Nephron progenitor cell (in vitro differentiated cells): ENCODE data around the gene USH2A.
A peak's percentile ranks its signal among the peaks of the same experiment; 100 is the strongest.

Source experiments
- DNase-seq: peaks from one replicate; pipeline ENCODE4 v3.0.0; 2021
- H3K27ac Mint-ChIP-seq: 2 replicates; pipeline ENCODE4 v1.8.0; 2021; ENCODE audit warnings: mild to moderate bottlenecking, moderate library complexity, mixed read lengths
- H3K27me3 Mint-ChIP-seq: 2 replicates; pipeline ENCODE4 v1.8.0; 2021; ENCODE audit warnings: mild to moderate bottlenecking, low read depth, mixed read lengths; ENCODE audit not compliant: poor library complexity
- H3K36me3 Mint-ChIP-seq: 2 replicates; pipeline ENCODE4 v1.8.0; 2021; ENCODE audit warnings: low read depth, mixed read lengths
- H3K4me1 Mint-ChIP-seq: 2 replicates; pipeline ENCODE4 v1.8.0; 2021; ENCODE audit warnings: mixed read lengths
- H3K4me3 Mint-ChIP-seq: 2 replicates; pipeline ENCODE4 v1.8.0; 2021; ENCODE audit warnings: mild to moderate bottlenecking, moderate library complexity, mixed read lengths
- H3K9me3 Mint-ChIP-seq: 2 replicates; pipeline ENCODE4 v1.8.0; 2021; ENCODE audit warnings: mild to moderate bottlenecking, moderate library complexity, mixed read lengths
- CTCF ChIP-seq: fragments of 200-600 bp; sonication (generic); IDR thresholded peaks from 2 replicates; pipeline ENCODE4 v1.5.0; 2021; ENCODE audit warnings: antibody characterized with exemption

Gene USH2A

DNA sequence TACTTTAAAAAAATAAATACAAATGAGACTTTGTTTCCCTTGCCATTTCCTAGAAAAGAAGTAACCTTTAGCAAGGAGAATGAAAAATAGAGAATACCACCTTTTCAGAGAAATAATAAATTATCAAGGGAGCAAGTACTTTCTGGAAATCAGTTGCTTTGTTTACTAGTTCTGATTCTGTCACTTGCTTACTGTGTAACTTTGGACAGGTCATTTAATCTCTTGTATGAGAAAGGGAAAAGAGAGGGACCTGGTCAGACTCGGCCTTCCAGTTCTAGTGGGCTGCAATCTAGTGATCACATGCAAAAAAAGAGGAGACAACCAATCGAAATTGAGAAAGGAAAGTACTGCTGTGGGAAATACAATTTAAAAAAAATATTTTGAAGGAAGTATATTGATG, 822.0 kb downstream of the USH2A start:
- Mint-ChIP-seq H3K4me3 (no peak overlapping the region), H3K27ac (no peak overlapping the region), H3K4me1 (peaks cover 19% of the 10 kb centered on the region), H3K36me3 (peaks cover 58% of the 10 kb centered on the region), H3K27me3 (no peaks in the 10 kb centered on the region), H3K9me3 (no peaks in the 10 kb centered on the region)
- no peak for TF ChIP-seq CTCF
- no peak for DNase-seq

- Mint-ChIP-seq H3K27me3 (no peaks in the 10 kb centered on the region), H3K36me3 (peaks cover 62% of the 10 kb centered on the region), H3K4me1 (peaks cover 19% of the 10 kb centered on the region), H3K27ac (no peak overlapping the region), H3K9me3 (no peaks in the 10 kb centered on the region), H3K4me3 (no peak overlapping the region)
- no peak for DNase-seq
- no peak for TF ChIP-seq CTCF
These were observed 822.4 kb downstream of the USH2A start for GRCh38 chr1:215600867-215601266.

DNA sequence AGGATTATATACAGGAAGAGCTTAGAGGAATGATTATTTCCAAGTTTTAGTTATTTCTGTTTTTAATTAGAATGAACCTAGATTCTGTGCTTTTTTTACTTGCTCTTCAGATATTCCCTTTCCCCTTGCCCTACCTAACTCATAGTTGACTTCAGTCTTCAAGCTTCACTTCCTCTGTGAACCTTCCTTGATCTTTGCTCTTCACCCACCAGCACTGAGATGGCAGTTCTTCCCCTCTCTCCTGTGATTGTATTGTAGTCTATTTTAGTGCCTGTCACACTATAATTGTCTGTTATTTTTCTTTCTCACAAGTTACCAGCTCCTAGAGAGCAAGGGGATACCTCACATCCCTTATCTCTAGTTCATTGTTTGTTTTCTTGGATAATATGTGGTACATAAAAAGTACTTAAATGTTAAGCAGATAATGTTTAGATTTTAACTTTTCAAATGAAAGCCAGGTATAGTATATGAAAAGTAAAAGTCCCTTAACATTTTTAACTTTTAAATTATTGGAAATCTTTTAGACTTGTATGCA, 822.9 kb downstream of the USH2A start:
- Mint-ChIP-seq H3K36me3 (peaks cover 65% of the 10 kb centered on the region), H3K4me1 (peaks cover 19% of the 10 kb centered on the region), H3K4me3 (peak overlapping the region; percentile 14), H3K9me3 (no peaks in the 10 kb centered on the region), H3K27ac (peak overlapping the region; percentile 86), H3K27me3 (no peaks in the 10 kb centered on the region)
- DNase-seq = no peak
- no peak for TF ChIP-seq CTCF

DNA sequence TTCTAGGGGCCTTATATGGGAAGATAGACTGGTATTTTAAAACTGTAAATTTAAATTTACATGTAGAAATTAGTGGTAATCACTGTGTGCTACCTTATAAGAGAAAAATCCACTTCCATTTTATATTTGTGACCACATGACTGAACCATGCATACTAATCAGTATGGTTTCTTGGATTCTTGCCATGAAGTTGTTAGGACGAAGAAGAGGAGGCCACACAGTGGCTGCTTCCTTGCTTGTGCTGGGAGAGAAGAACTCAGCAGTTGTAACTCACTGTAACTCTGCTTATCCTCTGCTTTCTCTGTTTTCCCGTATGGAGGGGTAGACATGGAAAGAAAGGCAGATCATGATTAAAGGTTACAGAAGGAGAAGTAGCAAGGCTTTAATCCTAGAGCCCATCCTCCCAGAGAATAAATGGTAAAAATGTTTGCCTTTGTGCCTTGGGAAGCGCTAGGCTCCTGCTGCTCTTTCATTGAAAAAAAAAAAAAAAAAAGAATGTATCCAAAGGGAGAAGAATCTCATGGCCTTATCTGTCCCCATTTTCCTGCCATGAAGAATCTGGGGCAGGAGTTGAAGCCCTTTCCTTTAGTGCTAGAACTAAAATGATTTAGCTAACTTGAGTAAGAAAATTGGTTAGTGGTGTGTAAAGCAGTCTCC, 823.7 kb downstream of the USH2A start:
- Mint-ChIP-seq H3K36me3 (peaks cover 70% of the 10 kb centered on the region), H3K9me3 (no peaks in the 10 kb centered on the region), H3K4me1 (peaks cover 19% of the 10 kb centered on the region), H3K27me3 (no peaks in the 10 kb centered on the region), H3K27ac (peak overlapping the region; percentile 86), H3K4me3 (no peak overlapping the region)
- no peak for DNase-seq
- TF ChIP-seq CTCF = no peak

DNA sequence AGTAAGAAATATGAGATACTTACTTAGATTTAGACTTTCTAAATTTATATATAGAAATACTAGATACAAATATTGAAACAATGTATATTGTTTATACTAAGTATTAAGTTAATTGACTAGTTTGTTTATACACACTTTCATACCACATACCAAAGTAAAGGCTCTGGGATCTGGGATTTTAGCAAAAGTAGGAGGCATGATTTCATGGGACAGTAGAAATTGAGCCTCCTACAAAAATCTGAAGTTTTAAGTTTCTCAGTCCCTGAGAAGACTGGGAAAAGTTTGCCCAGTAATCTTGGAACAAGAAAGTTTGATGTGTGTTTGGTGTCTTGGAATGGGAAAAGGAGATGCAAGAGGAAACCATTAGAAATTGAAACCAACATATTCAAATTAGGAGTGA, 825.3 kb downstream of the USH2A start:
- Mint-ChIP-seq H3K27me3 (no peaks in the 10 kb centered on the region), H3K4me3 (no peak overlapping the region), H3K4me1 (peaks cover 20% of the 10 kb centered on the region), H3K27ac (no peak overlapping the region), H3K9me3 (no peaks in the 10 kb centered on the region), H3K36me3 (peaks cover 68% of the 10 kb centered on the region)
- DNase-seq = no peak
- no peak for TF ChIP-seq CTCF

GRCh38 chr1:215595231-215595630, 828.0 kb downstream of the USH2A start:
- no peak for TF ChIP-seq CTCF
- H3K4me3 Mint-ChIP-seq = no peak overlapping the region
- peaks cover 74% of the 10 kb centered on the region for H3K36me3 Mint-ChIP-seq
- peaks cover 5% of the 10 kb centered on the region for H3K9me3 Mint-ChIP-seq
- no peak overlapping the region for H3K27ac Mint-ChIP-seq
- no peak for DNase-seq
- peaks cover 29% of the 10 kb centered on the region for H3K4me1 Mint-ChIP-seq
- H3K27me3 Mint-ChIP-seq = no peaks in the 10 kb centered on the region
